H1 (cell line): ENCODE measurements around the gene IFI27L1. TPM values are rescaled to one million over a fixed set of nuclear protein-coding genes. Genes with fewer than 3 reads are reported as not detected.

Experiments
- polyA plus RNA-seq, 7 experiments: library from polyadenylated mRNA; depleted of rRNA in 3 of 7; stranded (reverse) in 5 of 7; unstranded in 2 of 7; fragments of >200 nt in 5 of 7; fragments of 200-250 nt in 2 of 7; gene quantifications; 1 replicate in 5 of 7; 2 replicates in 1 of 7; 4 replicates in 1 of 7; pipeline versions ENCODE4 v1.2.1 to v1.2.3, GENCODE V29; 2011 to 2013; ENCODE audit warnings: missing spikeins in 2 of 7, mixed read lengths in 2 of 7
- total RNA-seq: library from RNA; stranded (reverse); fragmentation: NEBNext Ultra II Directional; extraction: Animal tissue kit (Norgen Biotek cat#: 25700); gene quantifications from 2 replicates; pipeline ENCODE4 v1.2.1, GENCODE V29; 2021

IFI27L1 gene
- total and polyA plus RNA-seq, 2 of the 8 experiments (the other 6 are each of a cell fraction or from before 2014, with no cell fraction given) = 21.2 to 30.5 TPM

Other genes starting within 250 kb of the IFI27L1 start
- not detected in 2 replicates for gene FAM181A, start 154.0 kb upstream of the IFI27L1 start, total RNA-seq
- gene FAM181A, start 154.0 kb upstream of the IFI27L1 start, polyA plus RNA-seq (2011; rRNA removed) = not detected in 2 replicates
- 0.77 and 1.0 TPM in 2 replicates for gene ASB2, start 104.7 kb upstream of the IFI27L1 start, total RNA-seq
- 2.1 and 3.2 TPM in 2 replicates for gene ASB2, start 104.7 kb upstream of the IFI27L1 start, polyA plus RNA-seq (2011; rRNA removed)
- gene CCDC197, start 84.0 kb upstream of the IFI27L1 start, total RNA-seq = not detected in 2 replicates
- not detected in 2 replicates for gene CCDC197, start 84.0 kb upstream of the IFI27L1 start, polyA plus RNA-seq (2011; rRNA removed)
- gene OTUB2, start 55.0 kb upstream of the IFI27L1 start, total RNA-seq = 4.1 and 4.2 TPM in 2 replicates
- 2.2 and 2.6 TPM in 2 replicates for gene OTUB2, start 55.0 kb upstream of the IFI27L1 start, polyA plus RNA-seq (2011; rRNA removed)
- 186 and 201 TPM in 2 replicates for gene DDX24, start 108 bp upstream of the IFI27L1 start, total RNA-seq
- 73.8 and 89.0 TPM in 2 replicates for gene DDX24, start 108 bp upstream of the IFI27L1 start, polyA plus RNA-seq (2011; rRNA removed)
- 0.76 and 1.0 TPM in 2 replicates for gene IFI27, start 29.4 kb downstream of the IFI27L1 start, total RNA-seq
- 1.9 and 2.2 TPM in 2 replicates for gene IFI27, start 29.4 kb downstream of the IFI27L1 start, polyA plus RNA-seq (2011; rRNA removed)
- gene IFI27L2, start 48.3 kb downstream of the IFI27L1 start, total RNA-seq = 14.0 and 19.8 TPM in 2 replicates
- 69.6 and 74.7 TPM in 2 replicates for gene IFI27L2, start 48.3 kb downstream of the IFI27L1 start, polyA plus RNA-seq (2011; rRNA removed)
- gene PPP4R4, start 93.0 kb downstream of the IFI27L1 start, total RNA-seq = 9.4 and 9.6 TPM in 2 replicates
- gene PPP4R4, start 93.0 kb downstream of the IFI27L1 start, polyA plus RNA-seq (2011; rRNA removed) = 2.5 and 3.3 TPM in 2 replicates
- not detected in 2 replicates for gene SERPINA10, start 212.0 kb downstream of the IFI27L1 start, total RNA-seq
- gene SERPINA10, start 212.0 kb downstream of the IFI27L1 start, polyA plus RNA-seq (2011; rRNA removed) = not detected in 2 replicates
- gene SERPINA6, start 242.0 kb downstream of the IFI27L1 start, total RNA-seq = not detected in 2 replicates
- not detected in 2 replicates for gene SERPINA6, start 242.0 kb downstream of the IFI27L1 start, polyA plus RNA-seq (2011; rRNA removed)